ENCODE results near the gene TSPO2.

Gene TSPO2

GRCh38 chr6:41045664-41046063, 3.4 kb downstream of the TSPO2 start:
- no peak for ATAC-seq
- no peak for TF ChIP-seq ZNF8 (CRISPR knock-in tag; IDR thresholded peaks at IDR 0.05)
- no peak for TF ChIP-seq GLIS3 (CRISPR knock-in tag; IDR thresholded peaks at IDR 0.05)
- no peak for TF ChIP-seq ZNF70 (CRISPR knock-in tag; IDR thresholded peaks at IDR 0.05)
- no peak for TF ChIP-seq ZC3H10 (CRISPR knock-in tag; IDR thresholded peaks at IDR 0.05)
- no peak for TF ChIP-seq SNAI2 (CRISPR knock-in tag; IDR thresholded peaks at IDR 0.05)
- TF ChIP-seq ARNTL (CRISPR knock-in tag; IDR thresholded peaks at IDR 0.05; ENCODE audit: borderline replicate concordance, low read depth): no peak
- TF ChIP-seq CSRNP3 (CRISPR knock-in tag; IDR thresholded peaks at IDR 0.05): no peak
- TF ChIP-seq TSHZ2 (CRISPR knock-in tag; IDR thresholded peaks at IDR 0.05): no peak
- no peak for TF ChIP-seq ISL1 (CRISPR knock-in tag; IDR thresholded peaks at IDR 0.05)
- no peak for TF ChIP-seq OSR1 (CRISPR knock-in tag; IDR thresholded peaks at IDR 0.05)
- no peak for TF ChIP-seq TOX (CRISPR knock-in tag; IDR thresholded peaks at IDR 0.05; ENCODE audit: borderline replicate concordance)
- no peak for TF ChIP-seq ZNF565 (CRISPR knock-in tag; conservative IDR thresholded peaks at IDR 0.05; ENCODE audit: low read depth)

GRCh38 chr6:41046084-41046483, 3.8 kb downstream of the TSPO2 start:
- no peak for TF ChIP-seq RARB (CRISPR knock-in tag; IDR thresholded peaks at IDR 0.05)
- TF ChIP-seq TOX (CRISPR knock-in tag; IDR thresholded peaks at IDR 0.05; ENCODE audit: borderline replicate concordance): no peak
- TF ChIP-seq ZFP30 (CRISPR knock-in tag; IDR thresholded peaks at IDR 0.05): no peak
- no peak for TF ChIP-seq CREB5 (CRISPR knock-in tag; IDR thresholded peaks at IDR 0.05; ENCODE audit: low read depth)
- no peak for TF ChIP-seq CSRNP3 (CRISPR knock-in tag; IDR thresholded peaks at IDR 0.05)
- TF ChIP-seq CSDC2 (CRISPR knock-in tag; IDR thresholded peaks at IDR 0.05): no peak
- TF ChIP-seq ESRRG (CRISPR knock-in tag; IDR thresholded peaks at IDR 0.05): no peak
- TF ChIP-seq OSR1 (CRISPR knock-in tag; IDR thresholded peaks at IDR 0.05): no peak
- TF ChIP-seq ISL1 (CRISPR knock-in tag; IDR thresholded peaks at IDR 0.05): no peak
- no peak for TF ChIP-seq TSHZ2 (CRISPR knock-in tag; IDR thresholded peaks at IDR 0.05)
- no peak for TF ChIP-seq SNAI2 (CRISPR knock-in tag; IDR thresholded peaks at IDR 0.05)
- no peak for TF ChIP-seq POU6F1 (CRISPR knock-in tag; IDR thresholded peaks at IDR 0.05; ENCODE audit: borderline replicate concordance, low read depth)
- no peak for TF ChIP-seq PPARA (CRISPR knock-in tag; IDR thresholded peaks at IDR 0.05; ENCODE audit: borderline replicate concordance)
- TF ChIP-seq ZC3H10 (CRISPR knock-in tag; IDR thresholded peaks at IDR 0.05): no peak
- TF ChIP-seq ZNF70 (CRISPR knock-in tag; IDR thresholded peaks at IDR 0.05): no peak
- no peak for TF ChIP-seq BACH2 (CRISPR knock-in tag; IDR thresholded peaks at IDR 0.05; ENCODE audit: borderline replicate concordance)
- no peak for TF ChIP-seq TCF4 (CRISPR knock-in tag; IDR thresholded peaks at IDR 0.05; ENCODE audit: borderline replicate concordance)
- no peak for TF ChIP-seq ZFP3 (CRISPR knock-in tag; IDR thresholded peaks at IDR 0.05)
- no peak for ATAC-seq
